ENCODE data around the gene RERE.

DNA sequence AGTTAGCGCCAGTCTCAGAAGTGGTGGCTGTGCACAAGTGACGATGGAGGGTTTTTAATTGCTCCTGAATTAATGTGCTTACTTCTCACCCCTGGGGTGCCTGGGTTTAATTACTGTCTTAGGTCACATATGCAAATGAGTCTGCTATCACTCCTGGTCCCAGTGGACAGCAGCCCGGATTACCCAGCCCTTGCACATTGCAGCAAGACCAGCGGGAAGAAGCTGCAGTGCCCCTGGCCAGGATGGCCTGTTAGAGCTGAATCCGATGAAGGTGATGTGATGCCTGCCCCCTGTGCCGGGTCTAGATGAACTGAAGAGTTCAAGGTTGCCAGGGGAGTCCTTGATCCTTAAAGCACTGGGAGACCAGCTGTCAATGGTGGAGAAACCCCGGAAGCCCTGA is 36.8 kb upstream of the RERE start:
- TF ChIP-seq, protein P1, sequence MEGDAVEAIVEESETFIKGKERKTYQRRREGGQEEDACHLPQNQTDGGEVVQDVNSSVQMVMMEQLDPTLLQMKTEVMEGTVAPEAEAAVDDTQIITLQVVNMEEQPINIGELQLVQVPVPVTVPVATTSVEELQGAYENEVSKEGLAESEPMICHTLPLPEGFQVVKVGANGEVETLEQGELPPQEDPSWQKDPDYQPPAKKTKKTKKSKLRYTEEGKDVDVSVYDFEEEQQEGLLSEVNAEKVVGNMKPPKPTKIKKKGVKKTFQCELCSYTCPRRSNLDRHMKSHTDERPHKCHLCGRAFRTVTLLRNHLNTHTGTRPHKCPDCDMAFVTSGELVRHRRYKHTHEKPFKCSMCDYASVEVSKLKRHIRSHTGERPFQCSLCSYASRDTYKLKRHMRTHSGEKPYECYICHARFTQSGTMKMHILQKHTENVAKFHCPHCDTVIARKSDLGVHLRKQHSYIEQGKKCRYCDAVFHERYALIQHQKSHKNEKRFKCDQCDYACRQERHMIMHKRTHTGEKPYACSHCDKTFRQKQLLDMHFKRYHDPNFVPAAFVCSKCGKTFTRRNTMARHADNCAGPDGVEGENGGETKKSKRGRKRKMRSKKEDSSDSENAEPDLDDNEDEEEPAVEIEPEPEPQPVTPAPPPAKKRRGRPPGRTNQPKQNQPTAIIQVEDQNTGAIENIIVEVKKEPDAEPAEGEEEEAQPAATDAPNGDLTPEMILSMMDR (IDR thresholded peaks at IDR 0.05; ENCODE audit: extremely low read depth in 1 of 2, insufficient read depth in 1 of 2, low read depth in 1 of 2, low read length in 2 of 2), result no peak
- TF ChIP-seq POLR2AphosphoS5 (IDR thresholded peaks at IDR 0.05; ENCODE audit: insufficient read depth, low read depth, low read length) (no peak), POLR2A (IDR thresholded peaks at IDR 0.05; ENCODE audit: low read depth, low read length) (no peak), EZH2 (IDR thresholded peaks at IDR 0.05; ENCODE audit: borderline replicate concordance, low read depth, low read length, severe bottlenecking) (no peak), FOS (IDR thresholded peaks at IDR 0.05; ENCODE audit: borderline replicate concordance, insufficient read depth, low read length) (no peak), GATA2 (IDR thresholded peaks at IDR 0.05; ENCODE audit: insufficient read depth, insufficient read length, low read depth, low read length) (no peak), MYC (IDR thresholded peaks at IDR 0.05; ENCODE audit: low read depth, low read length) (no peak)
